A673 (cell line): ENCODE results near the gene TBC1D22A.

Experiments used
- EZH2 ChIP-seq: fragments of 200-600 bp; sonication (generic); IDR thresholded peaks from 2 replicates; pipeline ENCODE4 v1.6.1; 2017; ENCODE audit warnings: borderline replicate concordance, low read depth, mild to moderate bottlenecking, mixed read lengths, antibody characterized with exemption, low read length; ENCODE audit not compliant: poor library complexity, severe bottlenecking
- TF ChIP-seq, protein P1 (sequence below): fragments of 300-800, 200-600 bp; sonication (generic); conservative IDR thresholded peaks from 2 replicates; pipeline ENCODE4 v1.5.1; 2017; ENCODE audit warnings: low read depth, mild to moderate bottlenecking, antibody characterized with exemption, low read length, moderate library complexity, mixed read lengths

DNA sequence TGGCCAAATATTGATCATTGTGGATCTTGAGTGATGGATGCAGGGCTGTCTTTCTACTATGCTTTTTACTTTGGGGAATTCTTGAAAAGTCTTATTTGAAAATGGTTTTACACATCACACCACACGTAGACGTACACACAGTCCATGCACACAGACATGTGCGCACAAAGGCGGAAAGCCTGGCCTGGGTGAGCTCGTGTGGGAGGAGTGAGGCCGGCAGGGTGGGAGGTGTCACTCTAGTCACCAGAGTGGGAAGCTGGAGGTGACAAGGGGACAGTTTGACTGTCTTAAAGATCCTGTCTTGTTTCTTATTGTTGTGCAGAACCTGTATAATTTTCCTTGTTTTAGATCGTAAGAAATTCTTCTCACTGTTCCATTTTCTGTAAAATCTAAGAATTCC, 326.9 kb downstream of the TBC1D22A start:
- TF ChIP-seq, protein P1, sequence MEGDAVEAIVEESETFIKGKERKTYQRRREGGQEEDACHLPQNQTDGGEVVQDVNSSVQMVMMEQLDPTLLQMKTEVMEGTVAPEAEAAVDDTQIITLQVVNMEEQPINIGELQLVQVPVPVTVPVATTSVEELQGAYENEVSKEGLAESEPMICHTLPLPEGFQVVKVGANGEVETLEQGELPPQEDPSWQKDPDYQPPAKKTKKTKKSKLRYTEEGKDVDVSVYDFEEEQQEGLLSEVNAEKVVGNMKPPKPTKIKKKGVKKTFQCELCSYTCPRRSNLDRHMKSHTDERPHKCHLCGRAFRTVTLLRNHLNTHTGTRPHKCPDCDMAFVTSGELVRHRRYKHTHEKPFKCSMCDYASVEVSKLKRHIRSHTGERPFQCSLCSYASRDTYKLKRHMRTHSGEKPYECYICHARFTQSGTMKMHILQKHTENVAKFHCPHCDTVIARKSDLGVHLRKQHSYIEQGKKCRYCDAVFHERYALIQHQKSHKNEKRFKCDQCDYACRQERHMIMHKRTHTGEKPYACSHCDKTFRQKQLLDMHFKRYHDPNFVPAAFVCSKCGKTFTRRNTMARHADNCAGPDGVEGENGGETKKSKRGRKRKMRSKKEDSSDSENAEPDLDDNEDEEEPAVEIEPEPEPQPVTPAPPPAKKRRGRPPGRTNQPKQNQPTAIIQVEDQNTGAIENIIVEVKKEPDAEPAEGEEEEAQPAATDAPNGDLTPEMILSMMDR = no peak
- TF ChIP-seq EZH2 = no peak
